CD4-positive, alpha-beta memory T cell (primary cell): ENCODE results near the gene ARAP2. TPM values are rescaled to one million over a fixed set of nuclear protein-coding genes. Genes with fewer than 3 reads are reported as not detected.

Source experiments
- CTCF ChIA-PET: fragments of 350-600 bp; sonication (Branson Sonifier 250); formaldehyde crosslinking; loops from one replicate; lab custom pipeline; 2021; ENCODE audit warnings: inconsistent platforms; ENCODE audit not compliant: partially characterized antibody; lab: Charles Lee
- POLR2A ChIA-PET: fragments of 350-600 bp; sonication (Branson Sonifier 250); formaldehyde crosslinking; loops from one replicate; lab custom pipeline; 2021; ENCODE audit not compliant: partially characterized antibody; lab: Charles Lee
- DNase-seq, 5 donors: peaks; one replicate each; pipeline versions ENCODE4 v3.0.0 to v3.0.0-alpha.2; 2020 to 2022; ENCODE audit warnings: mixed read lengths in 1 of 5
- H3K27ac ChIP-seq: one replicate; pipeline ENCODE4 v1.7.0; 2013; ENCODE audit warnings: low read depth, low read length
- H3K27me3 ChIP-seq: 2 replicates; pipeline ENCODE4 v1.7.0; 2013; ENCODE audit warnings: mild to moderate bottlenecking, low read length, moderate library complexity; ENCODE audit not compliant: insufficient read depth
- H3K36me3 ChIP-seq: 2 replicates; pipeline ENCODE4 v1.7.0; 2013; ENCODE audit warnings: mild to moderate bottlenecking, low read length, moderate library complexity; ENCODE audit not compliant: insufficient read depth
- H3K4me1 ChIP-seq: 2 replicates; pipeline ENCODE4 v1.7.0; 2013; ENCODE audit warnings: mild to moderate bottlenecking, low read length, moderate library complexity; ENCODE audit not compliant: insufficient read depth
- H3K4me3 ChIP-seq, 2 donors: one replicate each; pipeline ENCODE4 v1.7.0; 2013; ENCODE audit warnings: low read length in 2 of 2, mild to moderate bottlenecking in 1 of 2
- H3K9me3 ChIP-seq, 2 donors: one replicate each; pipeline ENCODE4 v1.7.0; 2013; ENCODE audit warnings: low read length in 2 of 2, control low read depth in 1 of 2; ENCODE audit not compliant: control insufficient read depth in 1 of 2
- H3K27ac Mint-ChIP-seq, 7 donors: one replicate each; pipeline ENCODE4 v1.8.0; 2020 to 2021; ENCODE audit warnings: mixed read lengths in 7 of 7, mild to moderate bottlenecking in 6 of 7, inconsistent platforms in 3 of 7, moderate library complexity in 3 of 7
- H3K27me3 Mint-ChIP-seq, 2 donors: one replicate each; pipeline ENCODE4 v1.8.0; 2020 to 2021; ENCODE audit warnings: mixed read lengths in 2 of 2
- H3K36me3 Mint-ChIP-seq, 2 donors: one replicate each; pipeline ENCODE4 v1.8.0; 2020 to 2021; ENCODE audit warnings: mixed read lengths in 2 of 2, inconsistent platforms in 1 of 2, mild to moderate bottlenecking in 1 of 2
- H3K4me1 Mint-ChIP-seq, 4 donors: one replicate each; pipeline ENCODE4 v1.8.0; 2020 to 2021; ENCODE audit warnings: mixed read lengths in 4 of 4, mild to moderate bottlenecking in 1 of 4
- H3K4me3 Mint-ChIP-seq, 8 donors: one replicate each; pipeline ENCODE4 v1.8.0; 2020 to 2021; ENCODE audit warnings: mixed read lengths in 8 of 8, mild to moderate bottlenecking in 7 of 8, moderate library complexity in 6 of 8, inconsistent platforms in 3 of 8
- H3K9me3 Mint-ChIP-seq, 8 donors: one replicate each; pipeline ENCODE4 v1.8.0; 2020 to 2021; ENCODE audit warnings: mixed read lengths in 8 of 8, mild to moderate bottlenecking in 5 of 8, inconsistent platforms in 3 of 8, moderate library complexity in 1 of 8
- intact Hi-C: fragments of 100-400 bp; cut with micrococcal nuclease; formaldehyde crosslinking; loops from one replicate; pipeline ENCODE4 v1.15.1; 2023
- polyA plus RNA-seq, 2 donors: library from polyadenylated mRNA; unstranded; fragments of 300-500 nt; fragmentation: Illumina TruSeq; gene quantifications; one replicate each; pipeline ENCODE4 v1.2.3, GENCODE V29; 2021
- total RNA-seq, 2 experiments: library from RNA; stranded (reverse); gene quantifications; one replicate each; pipeline ENCODE4 v1.2.3, GENCODE V29; 2021

Gene ARAP2
- total and polyA plus RNA-seq, 4 experiments from 2014 or later = 19.7 to 97.4 (median 59.3) TPM

DNA sequence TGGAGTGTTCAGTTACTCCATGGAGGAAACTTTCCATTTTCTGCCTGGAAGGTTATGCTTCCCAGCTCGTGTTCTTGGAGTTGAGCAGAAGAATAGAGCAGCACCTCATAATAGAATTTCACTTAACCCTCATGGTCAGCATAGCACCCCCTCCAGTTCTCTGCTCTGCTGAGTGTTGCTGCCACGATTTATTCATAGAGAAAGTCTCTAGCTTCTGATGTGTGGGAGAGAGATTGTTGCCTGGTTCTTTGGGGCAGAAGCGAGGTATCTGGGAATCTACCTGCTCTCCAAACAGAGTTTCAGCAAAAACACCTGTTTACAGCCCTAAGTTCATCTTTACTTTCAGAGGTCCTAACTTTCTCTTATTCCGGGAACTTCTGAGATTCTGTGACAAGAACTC lies 33.2 kb upstream of the ARAP2 start:
- H3K4me1 Mint-ChIP-seq = peaks cover 0 to 44% (median 22%) of the 10 kb centered on the region in 4 donors
- no peak for DNase-seq
- Histone ChIP-seq H3K27me3 (no peaks in the 10 kb centered on the region), H3K27ac (no peak overlapping the region), H3K4me3 (no peak overlapping the region), H3K9me3 (no peaks in the 10 kb centered on the region), H3K36me3 (no peaks in the 10 kb centered on the region), H3K4me1 (peaks cover 13% of the 10 kb centered on the region)
- H3K27ac Mint-ChIP-seq = peak overlapping the region in 4 of 7 donors; percentile 4 to 33 (median 12)
- no peaks in the 10 kb centered on the region for H3K27me3 Mint-ChIP-seq
- no peaks in the 10 kb centered on the region for H3K9me3 Mint-ChIP-seq
- ChIA-PET POLR2A (interaction anchor here (1.1 to 1.3 kb wide), 2 partner anchors 9 to 33 kb away, joined by 3 to 5 read pairs; partner anchors contain the start of gene ARAP2), CTCF (interaction anchor here (1.1 kb wide), 1 partner anchor 10 kb away, joined by 5 read pairs; no protein-coding TSS in a partner anchor)
- intact Hi-C loops = no loop called here
- H3K36me3 Mint-ChIP-seq = no peaks in the 10 kb centered on the region
- no peak overlapping the region for H3K4me3 Mint-ChIP-seq

DNA sequence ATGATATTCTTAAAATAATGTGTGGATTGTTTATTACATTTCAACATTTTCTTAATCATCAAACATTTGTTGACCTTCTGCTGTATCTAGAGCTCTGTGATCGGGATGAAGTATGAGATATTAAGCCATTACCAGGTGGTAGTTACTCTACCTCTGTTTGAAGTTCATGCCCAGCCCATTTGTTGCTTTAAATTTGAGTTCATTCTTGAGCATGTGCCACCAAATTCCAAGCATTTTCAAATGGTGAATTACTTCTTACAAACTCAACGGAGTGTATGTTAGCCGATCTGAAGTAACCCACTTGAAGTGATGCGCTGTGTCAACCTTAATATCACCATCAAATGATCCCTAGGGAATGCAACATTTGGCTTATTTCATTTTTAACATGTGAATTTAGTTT lies 29.8 kb upstream of the ARAP2 start:
- H3K36me3 ChIP-seq = no peaks in the 10 kb centered on the region
- Mint-ChIP-seq H3K36me3 (no peaks in the 10 kb centered on the region), H3K4me1 (peaks cover 6 to 23% (median 15%) of the 10 kb centered on the region in 4 donors), H3K27ac (no peak overlapping the region), H3K4me3 (no peak overlapping the region), H3K27me3 (no peaks in the 10 kb centered on the region), H3K9me3 (no peaks in the 10 kb centered on the region)
- H3K27me3 ChIP-seq = no peaks in the 10 kb centered on the region
- DNase-seq = no peak
- H3K9me3 ChIP-seq = no peaks in the 10 kb centered on the region
- intact Hi-C loops = no loop called here
- peaks cover 12% of the 10 kb centered on the region for H3K4me1 ChIP-seq
- no peak overlapping the region for H3K27ac ChIP-seq
- POLR2A ChIA-PET = interaction anchor here (1.0 to 2.1 kb wide), 2 partner anchors 9 to 11 kb away, joined by 3 to 7 read pairs; no protein-coding TSS in a partner anchor
- no peak overlapping the region for H3K4me3 ChIP-seq
- CTCF ChIA-PET = no interaction called here

DNA sequence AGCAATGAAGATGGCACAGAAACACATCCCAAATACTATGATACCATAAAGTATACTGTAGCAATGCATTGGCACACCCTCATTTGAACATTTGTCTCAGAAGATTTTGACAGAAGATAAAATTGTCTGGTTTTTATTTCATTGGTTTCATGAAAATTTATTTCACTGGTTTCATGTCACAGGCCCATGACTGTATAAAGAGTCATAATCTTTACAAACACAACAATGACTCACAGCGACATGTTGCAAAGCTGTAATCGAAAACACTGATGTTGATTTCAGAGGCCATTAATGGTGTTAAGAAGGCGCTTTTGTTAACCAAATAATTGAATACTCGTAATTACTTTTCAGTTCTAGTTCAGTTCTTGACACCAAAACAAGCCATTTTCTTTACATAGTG lies 29.0 kb upstream of the ARAP2 start:
- H3K4me1 ChIP-seq = peaks cover 20% of the 10 kb centered on the region
- H3K27me3 Mint-ChIP-seq = no peaks in the 10 kb centered on the region
- H3K4me3 ChIP-seq = no peak overlapping the region
- DNase-seq = no peak
- POLR2A ChIA-PET = interaction anchor here (2.1 kb wide), 1 partner anchor 10 kb away, joined by 7 read pairs; no protein-coding TSS in a partner anchor
- intact Hi-C loops = no loop called here
- no peak overlapping the region for H3K27ac Mint-ChIP-seq
- H3K27me3 ChIP-seq = no peaks in the 10 kb centered on the region
- no peak overlapping the region for H3K27ac ChIP-seq
- H3K9me3 ChIP-seq = no peaks in the 10 kb centered on the region
- CTCF ChIA-PET = no interaction called here
- H3K36me3 ChIP-seq = no peaks in the 10 kb centered on the region
- H3K9me3 Mint-ChIP-seq = no peaks in the 10 kb centered on the region
- H3K4me1 Mint-ChIP-seq = peaks cover 13 to 26% (median 15%) of the 10 kb centered on the region in 4 donors
- no peak overlapping the region for H3K4me3 Mint-ChIP-seq
- no peaks in the 10 kb centered on the region for H3K36me3 Mint-ChIP-seq

DNA sequence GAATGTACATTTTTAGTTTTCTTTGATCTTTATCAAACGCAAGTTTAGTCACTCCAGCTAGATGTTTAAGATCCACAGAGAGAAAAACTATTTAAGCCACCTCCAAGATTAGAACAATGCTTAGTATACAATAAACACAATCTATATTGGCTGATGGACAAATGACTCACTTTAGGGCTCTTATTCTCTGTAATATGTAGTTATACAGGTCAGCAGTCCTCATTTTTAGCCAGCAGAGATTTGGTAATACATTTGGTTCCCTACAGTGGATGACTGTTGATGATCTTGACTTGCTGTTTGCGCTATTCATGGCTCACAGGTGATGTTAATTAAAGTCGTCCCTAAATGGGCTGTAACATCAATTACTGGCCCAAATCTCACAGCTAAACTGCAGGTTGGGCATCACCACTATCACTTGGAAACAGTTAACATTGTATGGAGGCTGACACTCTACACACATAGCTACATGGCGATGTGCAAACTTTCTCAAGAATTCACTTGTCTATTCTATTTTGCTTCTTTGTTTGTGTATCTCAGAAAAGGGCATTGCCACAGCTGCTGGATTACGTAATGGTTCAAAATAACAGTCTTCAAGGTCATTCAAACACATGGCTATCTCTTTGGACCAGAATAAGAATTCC lies 25.3 kb upstream of the ARAP2 start:
- Histone ChIP-seq H3K4me1 (peaks cover 26% of the 10 kb centered on the region), H3K4me3 (no peak overlapping the region), H3K36me3 (no peaks in the 10 kb centered on the region), H3K27me3 (no peaks in the 10 kb centered on the region), H3K27ac (peak overlapping the region; percentile 27), H3K9me3 (no peaks in the 10 kb centered on the region)
- H3K4me3 Mint-ChIP-seq = peak overlapping the region in 4 of 8 donors; percentile 9 to 51 (median 38)
- DNase-seq = no peak
- no peaks in the 10 kb centered on the region for H3K9me3 Mint-ChIP-seq
- CTCF ChIA-PET = interaction anchor here (1.8 to 2.8 kb wide), 4 partner anchors 10 to 130 kb away, joined by 4 to 14 read pairs (median 6); partner anchors contain the start of gene ARAP2
- POLR2A ChIA-PET = interaction anchor here (1.1 to 2.8 kb wide), 4 partner anchors 12 to 25 kb away, joined by 3 to 21 read pairs (median 6); partner anchors contain the start of genes ARAP2 and DTHD1
- no peaks in the 10 kb centered on the region for H3K36me3 Mint-ChIP-seq
- intact Hi-C loops = loop anchor here (1.0 to 2.0 kb wide), 2 partner anchors 14 to 17 kb away; no protein-coding TSS in a partner anchor
- peaks cover 21 to 32% (median 26%) of the 10 kb centered on the region in 4 donors for H3K4me1 Mint-ChIP-seq
- no peaks in the 10 kb centered on the region for H3K27me3 Mint-ChIP-seq
- peak overlapping the region; percentile 76 to 94 (median 89) for H3K27ac Mint-ChIP-seq

DNA sequence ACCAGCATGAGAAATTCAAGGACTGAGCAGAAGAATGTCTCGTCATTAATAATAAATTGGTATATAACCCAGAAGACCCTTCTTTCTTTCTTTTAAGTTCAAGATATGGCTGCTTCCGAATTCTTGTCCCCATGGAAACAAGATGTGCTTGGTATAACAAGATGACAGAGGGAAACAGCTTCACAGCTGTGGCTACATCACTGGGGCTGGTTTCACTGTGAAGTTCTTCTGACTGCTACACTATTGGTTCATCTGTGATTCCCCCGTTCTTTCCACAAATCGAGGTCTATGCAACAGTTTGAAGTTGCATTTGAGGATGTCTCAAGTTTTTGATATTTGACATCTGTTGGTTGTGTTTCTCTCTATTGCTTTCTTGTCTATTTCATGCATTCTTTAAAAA lies 24.8 kb upstream of the ARAP2 start:
- ChIA-PET CTCF (interaction anchor here (1.8 to 2.8 kb wide), 2 partner anchors 14 to 25 kb away, joined by 5 to 14 read pairs; partner anchors contain the start of gene ARAP2), POLR2A (interaction anchor here (1.1 to 2.8 kb wide), 7 partner anchors 12 to 65 kb away, joined by 3 to 21 read pairs (median 5); partner anchors contain the start of genes ARAP2 and DTHD1)
- Mint-ChIP-seq H3K9me3 (no peaks in the 10 kb centered on the region), H3K4me1 (peaks cover 21 to 36% (median 27%) of the 10 kb centered on the region in 4 donors), H3K27me3 (no peaks in the 10 kb centered on the region), H3K36me3 (no peaks in the 10 kb centered on the region), H3K27ac (peak overlapping the region; percentile 76 to 94 (median 89)), H3K4me3 (peak overlapping the region in 4 of 8 donors; percentile 9 to 51 (median 39))
- peak overlapping the region; percentile 44 for H3K27ac ChIP-seq
- no peak overlapping the region for H3K4me3 ChIP-seq
- peaks cover 26% of the 10 kb centered on the region for H3K4me1 ChIP-seq
- intact Hi-C loops = loop anchor here (1.0 to 2.0 kb wide), 2 partner anchors 14 to 18 kb away; no protein-coding TSS in a partner anchor
- H3K9me3 ChIP-seq = no peaks in the 10 kb centered on the region
- no peaks in the 10 kb centered on the region for H3K27me3 ChIP-seq
- no peaks in the 10 kb centered on the region for H3K36me3 ChIP-seq
- peak; percentile 56 to 81 (median 76) for DNase-seq

DNA sequence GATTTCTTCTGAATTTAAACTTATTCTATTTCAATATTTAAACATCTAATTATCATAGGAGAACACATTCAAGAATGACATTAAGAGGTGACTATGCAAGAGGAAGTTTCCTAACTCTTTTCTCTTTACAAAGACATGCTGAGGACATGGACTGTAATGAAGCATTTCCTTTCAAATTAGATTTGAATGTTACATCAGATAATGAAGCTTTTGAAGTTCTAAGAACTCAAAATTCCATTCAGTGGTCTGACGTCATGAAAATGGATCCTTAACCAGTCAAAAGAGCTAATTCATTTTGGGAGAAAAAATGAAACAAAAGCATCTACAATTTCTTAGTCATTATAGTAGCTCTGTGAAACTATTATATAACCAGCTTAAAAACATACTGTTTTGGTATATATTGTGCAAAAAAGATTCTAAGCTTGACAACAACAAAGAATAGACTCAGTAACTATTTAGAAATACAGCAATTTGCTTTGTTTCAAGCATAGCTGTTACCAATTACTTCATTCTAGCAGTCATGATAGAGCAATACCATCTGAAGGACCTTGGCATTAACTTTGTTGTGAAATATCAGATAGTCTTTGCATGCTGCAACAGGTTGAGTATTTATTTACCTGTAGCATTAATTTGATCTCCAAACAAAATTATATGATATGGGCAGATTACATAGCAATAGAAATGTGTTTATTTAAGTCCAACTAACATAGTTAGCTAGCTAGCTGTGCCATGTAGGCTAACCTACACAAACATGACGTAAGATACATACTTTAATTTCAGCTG lies 23.4 kb upstream of the ARAP2 start:
- peak overlapping the region in 1 of 8 donors; percentile 53 for H3K4me3 Mint-ChIP-seq
- CTCF ChIA-PET = interaction anchor here (0.7 to 2.8 kb wide), 8 partner anchors 9 to 131 kb away, joined by 3 to 14 read pairs (median 4); partner anchors contain the start of gene ARAP2
- H3K9me3 ChIP-seq = no peaks in the 10 kb centered on the region
- DNase-seq = peak in 1 of 5 donors; percentile 23
- no peaks in the 10 kb centered on the region for H3K36me3 ChIP-seq
- H3K27me3 Mint-ChIP-seq = no peaks in the 10 kb centered on the region
- peak overlapping the region; percentile 17 to 94 (median 88) for H3K27ac Mint-ChIP-seq
- peaks cover 21 to 38% (median 27%) of the 10 kb centered on the region in 4 donors for H3K4me1 Mint-ChIP-seq
- no peaks in the 10 kb centered on the region for H3K36me3 Mint-ChIP-seq
- no peaks in the 10 kb centered on the region for H3K9me3 Mint-ChIP-seq
- no peak overlapping the region for H3K4me3 ChIP-seq
- POLR2A ChIA-PET = interaction anchor here (1.1 to 2.8 kb wide), 8 partner anchors 8 to 66 kb away, joined by 4 to 21 read pairs (median 8); partner anchors contain the start of genes ARAP2 and DTHD1
- peaks cover 26% of the 10 kb centered on the region for H3K4me1 ChIP-seq
- no peaks in the 10 kb centered on the region for H3K27me3 ChIP-seq
- intact Hi-C loops = loop anchor here (2.0 kb wide), 1 partner anchor 19 kb away; no protein-coding TSS in a partner anchor
- H3K27ac ChIP-seq = peak overlapping the region; percentile 44
